Astrocyte (in vitro differentiated cells and primary cell): ENCODE data around the gene KREMEN1.

Source experiments
- CTCF ChIP-seq: IDR thresholded peaks from 2 replicates; pipeline ENCODE4 v1.5.1; 2011; ENCODE audit warnings: low read depth, mild to moderate bottlenecking, inconsistent platforms, low read length, moderate library complexity; ENCODE audit not compliant: insufficient read depth
- EZH2 ChIP-seq: IDR thresholded peaks from 2 replicates; pipeline ENCODE4 v1.6.1; 2012; ENCODE audit warnings: mild to moderate bottlenecking, low read length, inconsistent platforms; ENCODE audit not compliant: insufficient read depth

- no peak for TF ChIP-seq CTCF
- TF ChIP-seq EZH2: no peak
Observed at GRCh38 chr22:29197096-29197495, 124.3 kb downstream of the KREMEN1 start.
